HG03558 (cell line): ENCODE results near the gene APC2.
"Not testable (repeated sequence)": the region's sequence is repeated elsewhere in the genome, so short reads cannot be mapped to it uniquely, and the experiment has no call there.

Experiments
- ATAC-seq: cut with Tn5 transposase; IDR thresholded peaks from one replicate; pipeline ENCODE4 v1.9.1; 2021; ENCODE audit warnings: moderate number of reproducible peaks; ENCODE audit not compliant: unreplicated experiment; ENCODE audit errors: extremely low read depth

Gene APC2

DNA sequence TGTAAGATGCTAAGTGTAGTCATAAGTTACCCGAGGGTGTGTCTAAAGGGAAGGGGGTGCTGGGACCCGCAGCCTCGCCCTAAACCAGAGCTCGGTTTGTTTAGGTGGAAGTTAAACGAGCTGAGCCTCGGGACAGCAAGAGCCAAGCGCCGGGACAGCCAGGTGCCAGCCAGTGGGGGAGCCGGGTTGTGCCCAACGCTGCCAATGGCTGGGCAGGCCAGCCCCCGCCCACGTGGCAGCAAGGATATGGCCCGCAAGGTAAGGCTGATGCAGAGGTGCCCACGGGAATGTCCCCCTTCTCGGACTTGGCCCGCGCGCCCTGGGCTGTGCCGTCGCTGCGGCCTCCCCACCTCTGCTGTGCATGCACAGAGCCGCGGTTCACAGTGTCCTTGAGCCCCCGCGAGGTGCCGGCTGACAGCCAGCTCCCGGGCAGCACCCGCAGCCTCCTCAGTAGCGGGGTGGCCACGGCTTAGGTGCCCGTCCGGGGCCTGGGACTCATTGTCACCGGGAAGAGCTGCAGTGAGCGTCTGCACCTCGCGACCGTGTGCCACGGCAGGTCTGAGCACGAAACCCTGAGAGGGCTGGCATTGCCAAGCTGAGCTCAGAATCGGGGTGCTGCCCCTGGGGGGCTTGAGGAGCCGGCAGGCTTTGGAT, 21.1 kb upstream of the APC2 start:
- ATAC-seq = no peak

DNA sequence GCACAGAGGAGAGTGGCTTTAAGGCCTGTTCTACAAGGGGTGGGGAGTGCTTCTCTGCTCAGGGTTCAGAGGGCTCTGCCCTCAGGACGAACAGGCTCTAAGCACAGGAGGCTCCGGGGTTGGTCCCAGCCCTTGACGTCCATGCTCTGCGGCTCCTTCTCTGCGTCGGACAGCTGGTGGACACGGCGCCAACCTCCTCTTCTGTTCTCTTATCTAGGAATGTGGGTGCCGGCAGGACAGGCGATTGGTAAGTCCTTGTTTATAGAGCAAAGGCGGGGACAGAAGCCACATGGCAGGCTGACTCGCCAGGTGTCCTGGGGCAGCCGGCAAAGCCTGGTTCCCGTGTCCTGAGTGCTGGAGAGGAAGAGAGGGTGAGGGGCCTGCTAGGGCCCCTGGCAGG, 20.2 kb upstream of the APC2 start:
- no peak for ATAC-seq

DNA sequence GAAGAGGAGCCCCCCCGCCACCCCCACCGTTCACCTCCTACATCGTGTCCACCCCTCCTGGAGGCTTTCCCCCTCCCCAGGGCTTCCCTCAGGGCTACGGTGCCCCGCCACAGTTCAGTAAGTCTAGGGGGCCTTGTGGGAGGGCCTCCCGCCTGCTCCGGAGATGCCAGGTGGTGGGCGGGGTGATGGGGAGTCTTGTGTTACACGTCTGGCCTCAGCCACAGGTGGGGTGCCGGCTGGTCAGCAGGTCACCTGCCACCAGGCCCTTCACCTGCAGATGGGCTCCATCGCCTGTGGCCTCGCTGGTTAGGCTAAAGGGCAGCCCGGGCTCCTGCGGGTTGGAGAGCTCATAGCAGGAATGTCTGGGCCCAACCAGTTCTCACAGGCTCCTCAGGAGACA, 19.7 kb upstream of the APC2 start:
- no peak for ATAC-seq

DNA sequence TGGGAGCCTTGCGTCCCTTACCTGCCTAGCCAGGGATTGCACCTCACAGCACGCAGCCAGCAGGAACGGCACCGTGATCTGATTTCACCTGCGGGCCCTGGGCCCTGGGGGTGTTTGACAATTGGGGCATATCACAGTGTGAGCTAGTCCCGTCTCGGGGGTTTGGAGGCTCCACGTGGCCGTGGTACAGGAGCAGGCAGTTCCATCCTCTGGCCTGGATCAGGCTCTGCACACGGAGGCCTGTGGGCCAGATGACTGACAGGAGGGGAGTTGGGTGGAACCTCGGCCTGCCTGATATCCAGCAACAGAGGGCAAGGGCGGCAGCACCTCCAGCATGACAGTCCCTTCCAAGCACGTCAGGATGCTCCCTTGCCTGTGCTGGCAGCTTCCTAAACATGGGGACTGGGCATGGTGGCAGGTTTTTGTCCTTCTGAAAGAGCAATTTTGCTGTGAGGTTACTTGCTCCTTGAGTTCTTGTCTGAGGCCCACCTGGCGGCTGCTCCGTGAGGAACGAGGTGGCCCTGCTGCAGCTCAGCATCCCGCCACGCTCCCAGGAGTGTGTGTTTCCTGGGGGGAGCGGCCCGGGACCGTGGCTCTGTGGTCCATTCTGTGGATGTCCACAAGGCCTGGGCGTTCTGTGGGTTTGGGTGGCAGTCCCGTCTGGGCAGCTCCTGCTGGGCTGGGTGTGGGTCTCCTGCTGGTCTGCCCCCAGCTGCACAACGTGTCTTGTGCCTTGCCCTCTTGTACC, 18.0 kb upstream of the APC2 start:
- no peak for ATAC-seq

DNA sequence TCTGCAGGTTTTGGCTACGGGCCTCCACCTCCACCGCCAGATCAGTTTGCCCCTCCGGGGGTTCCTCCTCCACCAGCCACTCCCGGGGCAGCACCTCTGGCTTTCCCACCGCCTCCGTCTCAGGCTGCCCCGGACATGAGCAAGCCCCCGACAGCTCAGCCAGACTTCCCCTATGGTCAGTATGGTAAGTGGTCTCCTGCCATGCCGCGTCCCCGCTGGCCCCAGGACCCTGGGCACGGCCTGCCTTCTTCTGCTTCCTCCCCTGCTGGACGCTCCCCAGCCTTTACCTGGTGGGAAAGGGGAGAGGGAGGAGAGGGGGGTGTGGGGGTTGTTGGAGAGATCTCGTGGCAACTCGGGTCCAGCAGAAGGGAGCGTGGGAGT, 17.4 kb upstream of the APC2 start:
- ATAC-seq = no peak

DNA sequence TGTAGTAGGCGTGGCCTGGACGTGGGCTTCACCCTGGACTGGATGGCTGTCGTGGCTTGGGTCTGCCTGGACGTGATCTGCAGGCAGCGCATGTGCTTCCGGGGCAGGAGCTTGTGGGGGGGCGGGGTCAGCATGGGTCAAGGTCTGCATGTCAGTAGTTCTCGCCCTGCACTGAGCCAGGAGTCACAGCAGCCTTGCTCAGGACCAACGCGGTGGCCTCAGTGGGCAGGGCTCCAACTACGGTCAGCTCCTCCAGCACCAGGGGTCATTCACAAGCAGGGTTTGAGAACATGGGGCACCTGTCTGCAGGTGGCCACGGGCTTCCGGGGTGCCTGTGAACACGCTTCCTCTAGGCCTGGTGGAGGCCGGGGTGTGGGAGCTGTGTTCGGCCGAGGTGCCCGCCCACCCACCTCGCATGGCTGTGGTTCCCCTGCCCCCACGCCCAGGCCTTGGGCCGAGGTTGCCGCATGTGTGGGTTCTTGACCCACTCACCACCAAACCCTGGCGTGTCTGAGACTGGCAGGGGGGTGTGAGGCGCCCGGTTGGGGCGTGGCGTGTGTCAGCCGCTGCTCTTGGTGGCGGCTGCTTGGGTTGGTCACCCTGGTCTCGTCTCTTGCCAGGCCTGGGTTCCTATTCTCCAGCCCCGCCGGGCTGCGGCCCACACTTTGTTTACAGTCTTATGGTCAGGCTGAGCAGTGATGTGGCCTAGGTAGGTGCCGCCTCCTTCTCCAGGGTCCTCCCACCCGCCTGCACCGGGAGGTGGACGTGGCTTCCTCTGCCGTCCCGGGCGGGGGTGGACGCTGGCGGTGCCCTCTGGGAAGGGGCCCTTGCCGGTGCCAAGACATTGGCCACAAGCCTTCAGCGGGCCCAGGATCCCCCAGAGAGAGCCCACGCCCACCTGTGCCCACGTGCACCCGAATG, 16.5 kb upstream of the APC2 start:
- ATAC-seq = no peak

DNA sequence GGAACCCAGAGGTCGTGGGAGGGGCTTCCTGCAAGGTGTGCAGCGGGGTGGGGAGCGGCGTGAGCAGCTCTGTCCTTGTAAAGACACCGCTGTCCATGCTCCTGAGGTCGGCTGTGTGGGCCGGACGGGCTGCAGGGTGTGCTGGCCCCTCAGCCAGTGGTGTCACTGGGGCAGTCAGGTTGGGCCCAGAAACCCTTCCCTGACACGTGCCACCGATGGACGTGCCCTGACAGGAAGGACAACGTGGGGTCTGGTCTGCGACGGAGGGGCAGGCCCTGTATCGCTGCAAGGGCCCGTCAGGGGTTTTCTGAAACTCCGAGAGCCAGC, 15.9 kb upstream of the APC2 start:
- no peak for ATAC-seq

DNA sequence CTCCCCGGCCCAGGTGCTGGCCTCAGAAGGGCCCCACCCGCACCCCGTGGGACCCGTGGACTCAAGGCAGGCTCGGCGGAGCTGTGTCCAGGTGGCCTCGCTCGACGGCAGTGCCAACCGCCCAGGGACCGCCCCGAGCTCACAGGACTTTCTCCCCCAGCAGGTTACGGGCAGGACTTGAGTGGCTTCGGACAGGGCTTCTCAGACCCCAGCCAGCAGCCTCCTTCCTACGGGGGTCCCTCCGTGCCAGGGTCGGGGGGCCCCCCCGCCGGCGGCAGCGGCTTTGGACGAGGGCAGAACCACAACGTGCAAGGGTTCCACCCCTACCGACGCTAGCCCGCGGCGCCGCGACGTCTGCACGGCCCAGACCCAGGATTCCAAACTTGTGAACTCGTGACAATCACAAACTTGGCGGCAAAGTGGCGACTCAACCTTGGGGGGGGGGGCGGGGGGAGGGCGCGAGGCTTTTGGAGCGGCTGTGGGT, 15.3 kb upstream of the APC2 start:
- no peak for ATAC-seq

DNA sequence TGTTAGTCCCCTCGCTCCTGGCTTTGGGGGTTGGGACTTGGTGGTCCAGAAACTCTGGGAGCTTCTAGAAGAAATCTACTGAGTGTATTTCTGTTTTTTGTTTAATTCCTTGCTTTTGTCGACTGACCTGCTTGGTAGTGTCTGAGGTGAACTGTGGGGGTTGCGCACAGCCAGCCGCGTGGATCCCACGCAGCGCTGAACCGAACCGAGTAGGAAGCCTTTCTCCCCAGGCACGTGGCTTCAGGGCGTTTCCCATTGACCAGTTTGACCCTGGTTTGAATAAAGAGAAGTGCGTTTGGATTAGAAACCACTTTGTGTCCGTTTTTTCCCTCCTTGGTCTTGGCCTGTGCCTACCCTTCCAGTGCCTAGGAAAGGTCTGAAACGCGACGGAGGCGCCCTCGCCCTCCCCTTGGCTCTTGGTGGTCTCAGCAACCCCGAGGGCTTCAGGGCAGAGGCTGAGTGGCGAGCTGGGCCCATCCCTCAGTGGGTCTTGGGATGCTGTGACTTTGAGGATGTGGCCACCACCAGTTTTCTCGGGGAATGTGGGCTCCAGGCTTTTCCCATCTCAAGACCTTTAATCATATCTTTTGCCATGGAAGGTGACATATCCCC, 14.4 kb upstream of the APC2 start:
- ATAC-seq = no peak

DNA sequence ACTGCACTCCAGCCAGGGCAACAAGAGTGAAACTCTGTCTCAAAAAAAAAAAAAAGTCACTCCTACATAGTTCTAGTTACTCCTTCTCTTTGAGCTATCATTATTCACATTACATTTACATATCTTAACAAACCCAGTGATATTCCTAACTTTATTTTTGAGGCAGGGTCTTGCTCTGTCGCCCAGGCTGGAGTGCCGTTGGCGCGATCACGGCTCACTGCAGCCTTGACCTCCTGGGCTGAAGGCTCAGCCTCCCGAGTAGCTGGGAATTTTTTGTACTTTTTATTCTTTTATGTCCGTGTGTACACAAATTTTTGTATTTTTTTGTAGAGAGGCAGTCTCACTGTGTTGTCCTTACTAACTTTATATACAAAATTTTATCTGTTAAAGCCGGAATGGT, 12.3 kb upstream of the APC2 start:
- no peak for ATAC-seq

DNA sequence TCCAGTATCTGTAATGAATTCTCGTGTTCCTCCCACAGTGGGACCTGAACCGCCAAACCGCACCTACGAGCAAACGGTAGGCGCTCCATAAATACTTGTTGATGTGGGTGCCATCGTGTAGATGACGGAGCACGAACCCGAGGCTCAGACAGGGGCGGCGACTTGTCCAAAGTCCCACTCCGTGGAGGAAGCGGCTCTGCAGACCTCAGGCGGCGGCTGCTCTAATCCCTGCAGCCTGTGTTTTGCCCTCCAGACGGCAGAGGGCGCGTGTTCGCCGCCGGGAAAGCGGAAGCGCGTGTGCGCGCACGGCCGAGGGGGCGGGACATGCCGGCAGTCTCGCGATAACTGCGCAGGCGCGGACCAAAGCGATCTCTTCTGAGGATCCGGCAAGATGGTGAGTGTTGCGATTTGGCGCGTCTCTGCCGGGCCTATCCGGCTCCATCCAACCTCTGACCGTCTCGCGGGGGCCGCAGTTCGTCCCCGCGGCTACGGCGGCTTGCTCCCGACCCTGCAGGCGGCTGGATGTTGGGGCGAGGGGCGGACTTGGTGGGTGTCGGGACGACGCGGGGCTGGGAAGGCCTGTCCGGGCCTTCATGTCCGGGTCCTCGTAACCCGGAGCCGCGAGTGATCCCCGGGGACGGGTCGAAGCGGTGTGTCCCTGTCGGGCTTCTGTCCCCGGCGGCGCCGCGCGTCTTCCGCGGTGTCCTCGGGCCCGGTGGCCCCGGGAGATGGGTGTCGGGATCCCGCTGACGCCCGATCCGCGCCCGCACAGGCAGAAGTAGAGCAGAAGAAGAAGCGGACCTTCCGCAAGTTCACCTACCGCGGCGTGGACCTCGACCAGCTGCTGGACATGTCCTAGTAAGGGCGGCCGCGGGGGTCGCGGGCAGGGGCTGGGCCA, 11.6 kb upstream of the APC2 start, which contains the start of gene RPS15:
TSS of gene RPS15 (plus strand) at position 362 of the 898 bp plus-strand sequence. CDS start at position 392, 30 bp downstream.
- ATAC-seq = peak; percentile 60

DNA sequence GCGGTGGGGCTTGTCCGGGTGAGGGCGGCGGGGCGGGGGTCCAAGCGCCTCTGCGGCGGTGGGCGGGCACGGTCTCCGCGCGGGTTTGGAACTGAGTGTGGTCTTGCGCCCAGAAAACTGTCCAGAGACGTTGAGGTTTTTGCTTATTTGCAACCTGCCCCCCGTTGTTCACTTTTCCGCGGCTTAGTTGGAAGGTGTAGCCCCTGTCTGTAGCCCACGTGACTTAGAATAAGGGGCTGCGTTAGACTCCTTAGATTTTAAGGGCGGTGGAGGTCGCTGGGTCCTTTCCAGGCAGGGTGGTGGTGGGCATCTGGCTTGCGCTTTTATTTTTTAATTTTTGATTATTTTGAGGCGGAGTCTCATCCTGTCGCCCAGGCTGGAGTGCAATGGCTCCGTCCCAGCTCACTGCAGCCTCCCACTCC, 11.0 kb upstream of the APC2 start:
- no peak for ATAC-seq

DNA sequence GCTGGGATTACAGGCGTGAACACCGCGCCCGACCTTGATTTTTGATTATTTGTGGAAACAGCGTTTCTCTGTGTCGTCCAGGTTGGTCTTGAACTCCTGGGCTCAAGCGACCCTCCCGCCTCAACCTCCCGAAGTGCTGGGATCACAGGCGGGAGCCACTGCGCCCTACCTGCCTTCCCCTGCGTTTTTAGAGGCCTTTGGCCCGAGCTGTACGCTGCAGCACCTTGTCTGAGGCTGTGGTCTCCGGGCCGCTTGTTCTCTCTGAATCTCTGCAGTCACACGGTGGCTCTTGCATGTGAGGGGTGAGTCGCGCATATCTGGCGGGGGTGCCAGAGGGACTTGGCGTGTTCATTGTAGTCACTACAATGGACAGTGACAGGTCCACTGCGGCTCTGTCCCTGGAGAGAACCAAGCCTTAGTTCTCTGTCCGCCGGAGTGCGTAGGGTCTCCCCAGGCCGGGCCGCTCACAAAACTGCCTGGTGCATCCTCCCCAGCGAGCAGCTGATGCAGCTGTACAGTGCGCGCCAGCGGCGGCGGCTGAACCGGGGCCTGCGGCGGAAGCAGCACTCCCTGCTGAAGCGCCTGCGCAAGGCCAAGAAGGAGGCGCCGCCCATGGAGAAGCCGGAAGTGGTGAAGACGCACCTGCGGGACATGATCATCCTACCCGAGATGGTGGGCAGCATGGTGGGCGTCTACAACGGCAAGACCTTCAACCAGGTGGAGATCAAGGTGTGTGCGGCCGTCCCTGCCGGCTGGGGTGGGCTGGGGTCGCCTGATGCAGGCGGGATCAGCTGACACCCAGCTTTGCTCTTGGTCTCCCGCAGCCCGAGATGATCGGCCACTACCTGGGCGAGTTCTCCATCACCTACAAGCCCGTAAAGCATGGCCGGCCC, 10.2 kb upstream of the APC2 start:
- not testable (repeated sequence) for ATAC-seq

DNA sequence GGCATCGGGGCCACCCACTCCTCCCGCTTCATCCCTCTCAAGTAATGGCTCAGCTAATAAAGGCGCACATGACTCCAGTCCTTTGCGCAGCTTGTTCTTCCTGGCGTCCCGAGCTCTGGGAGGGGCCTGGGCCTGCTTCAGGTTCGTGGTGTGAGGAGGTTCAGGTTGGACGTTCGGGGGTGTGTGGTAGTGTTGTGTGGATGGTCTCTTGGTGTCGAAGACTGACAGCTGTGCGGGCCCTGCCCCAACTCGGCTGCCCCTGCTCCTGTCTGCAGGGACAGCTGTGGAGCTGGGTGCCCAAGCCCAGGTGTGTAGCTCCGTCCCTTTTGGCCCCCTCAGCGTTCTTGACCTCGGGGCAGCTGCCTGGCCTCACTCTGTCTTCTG, 9.5 kb upstream of the APC2 start:
- no peak for ATAC-seq

DNA sequence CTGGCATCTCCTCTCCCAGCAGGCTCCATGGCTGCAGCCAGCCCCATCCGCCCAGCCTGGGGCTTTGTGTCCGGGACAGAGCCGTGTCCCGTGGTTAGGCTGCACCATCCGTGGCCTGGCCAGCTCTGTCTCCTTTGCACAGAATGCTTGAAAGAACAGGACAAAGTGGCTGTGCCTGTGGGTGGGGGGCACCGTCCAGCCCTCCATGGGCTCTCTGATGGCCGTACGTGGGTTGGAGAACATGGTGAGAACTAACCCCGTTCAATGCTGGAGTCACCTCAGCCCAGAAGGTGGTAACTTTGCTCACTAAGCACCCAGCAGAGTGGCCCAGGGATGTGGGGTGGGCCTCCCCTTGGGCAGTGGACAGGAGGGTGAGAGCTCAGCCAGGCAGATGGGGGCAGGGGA, 8.9 kb upstream of the APC2 start:
- no peak for ATAC-seq

DNA sequence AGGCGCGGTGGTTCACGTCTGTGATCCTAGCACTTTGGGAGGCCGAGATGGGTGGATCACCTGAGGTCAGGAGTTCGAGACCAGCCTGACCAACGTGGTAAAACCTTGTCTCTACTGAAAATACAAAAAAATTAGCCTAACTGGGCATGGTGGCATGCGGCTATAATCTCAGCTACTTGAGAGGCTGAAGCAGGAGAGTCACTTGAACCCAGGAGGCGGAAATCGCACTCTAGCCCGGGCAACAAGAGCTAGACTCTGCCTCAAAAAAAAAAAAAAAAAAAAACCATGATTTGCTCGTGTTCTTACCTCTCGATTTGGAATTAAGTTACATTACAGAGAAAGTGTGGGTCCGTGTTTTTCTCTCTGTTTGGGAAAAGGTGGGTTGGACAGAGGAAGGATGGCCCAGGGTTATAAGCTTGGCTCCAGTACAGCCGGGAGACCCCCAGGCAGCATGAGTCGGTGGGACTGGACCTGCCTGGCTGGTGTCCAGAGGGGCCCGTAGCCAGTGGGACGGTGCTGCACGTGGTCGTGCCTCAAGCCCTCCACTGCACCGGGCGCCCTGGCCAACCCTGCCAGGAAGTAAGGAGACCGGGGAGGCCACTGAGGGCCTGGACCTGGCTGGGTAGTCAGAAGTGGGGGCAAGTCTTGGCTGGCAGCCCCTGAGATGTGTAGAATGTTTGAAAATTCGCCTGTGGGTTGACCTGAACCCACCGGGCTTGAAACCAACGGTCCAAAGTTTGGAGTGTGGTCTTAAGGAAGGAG, 8.1 kb upstream of the APC2 start:
- no peak for ATAC-seq

DNA sequence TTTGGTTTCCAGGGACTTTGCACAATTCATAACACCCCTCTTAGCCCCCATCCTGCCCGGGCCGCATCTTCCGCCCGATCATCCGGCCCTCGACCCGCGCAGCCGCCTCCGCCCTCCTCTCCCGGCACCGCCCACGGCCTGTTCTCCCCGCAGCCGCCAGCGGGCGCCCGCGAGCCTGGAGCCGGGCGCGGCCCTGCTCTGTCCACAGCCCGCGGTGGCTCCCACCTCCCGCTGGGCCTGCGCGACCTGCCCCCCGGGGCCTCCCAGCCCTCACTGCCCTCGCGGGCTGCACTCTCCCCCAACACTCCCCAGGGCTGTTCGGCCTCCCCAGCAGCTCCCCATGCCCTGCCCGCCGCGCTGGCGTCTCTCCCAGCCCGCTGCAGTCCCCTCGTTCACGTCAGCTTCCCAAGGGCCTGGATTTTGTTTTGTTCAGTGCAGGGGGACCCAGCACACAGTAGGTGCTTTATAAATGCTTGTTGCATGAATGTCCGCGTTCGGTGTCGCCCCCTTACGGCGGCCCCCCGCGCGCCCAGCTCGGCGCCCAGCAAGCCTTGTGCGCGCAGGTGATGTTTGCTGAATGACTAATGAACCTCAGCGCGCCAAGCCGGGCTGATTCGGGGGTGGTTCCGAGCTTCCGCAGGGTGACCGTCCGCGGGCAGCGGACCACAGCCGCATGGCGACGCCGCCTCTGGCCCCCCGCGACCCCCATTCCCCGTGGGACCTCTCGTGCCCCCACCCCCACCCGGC, 4.6 kb upstream of the APC2 start:
- ATAC-seq = no peak
